HepG2 (cell line): Measurements from ENCODE around the gene IGFALS. TPM values are rescaled to one million over a fixed set of nuclear protein-coding genes. Genes with fewer than 3 reads are reported as not detected.

Experiments
- ARID2 ChIP-seq: sonication (generic); formaldehyde crosslinking; IDR thresholded peaks from 2 replicates; pipeline ENCODE4 v1.8.1; 2022; ENCODE audit warnings: mild to moderate bottlenecking, missing genetic modification reagents, borderline replicate concordance
- ATF3 ChIP-seq: sonication (generic); formaldehyde crosslinking; IDR thresholded peaks from 2 replicates; pipeline ENCODE4 v1.4.0; 2020; ENCODE audit warnings: missing genetic modification reagents
- FOSL1 ChIP-seq: sonication (generic); formaldehyde crosslinking; IDR thresholded peaks from 2 replicates; pipeline ENCODE4 v1.9.0; 2021; ENCODE audit warnings: missing genetic modification reagents, borderline replicate concordance
- GATAD1 ChIP-seq: IDR thresholded peaks from 2 replicates; pipeline ENCODE4 v1.6.1; 2016; ENCODE audit warnings: missing genetic modification reagents, missing compliant biosample characterization
- IKZF4 ChIP-seq: sonication (generic); formaldehyde crosslinking; IDR thresholded peaks from 2 replicates; pipeline ENCODE4 v1.5.1; 2020; ENCODE audit warnings: borderline replicate concordance, mild to moderate bottlenecking, low read depth, missing genetic modification reagents; ENCODE audit errors: not compliant biosample characterization
- KDM4B ChIP-seq: sonication (generic); formaldehyde crosslinking; IDR thresholded peaks from 2 replicates; pipeline ENCODE4 v1.4.0; 2020; ENCODE audit warnings: missing genetic modification reagents
- MAFK ChIP-seq, 2 experiments: IDR thresholded peaks in 1 of 2; conservative IDR thresholded peaks in 1 of 2; 2 replicates each; pipeline ENCODE4 v1.6.1; 2011; ENCODE audit warnings: improper control_type of control experiment in 2 of 2, low read length in 2 of 2
- NFKBIZ ChIP-seq: IDR thresholded peaks from 2 replicates; pipeline ENCODE4 v1.6.1; 2018; ENCODE audit warnings: missing genetic modification reagents, missing compliant biosample characterization
- RFX3 ChIP-seq: IDR thresholded peaks from 2 replicates; pipeline ENCODE4 v1.6.1; 2016; ENCODE audit warnings: missing biosample characterization, missing genetic modification reagents
- SNAPC5 ChIP-seq: sonication (generic); formaldehyde crosslinking; IDR thresholded peaks from 2 replicates; pipeline ENCODE4 v1.8.1; 2023; ENCODE audit warnings: mild to moderate bottlenecking, missing genetic modification reagents, borderline replicate concordance
- SOX13 ChIP-seq, 3 experiments: fragments of 450-650 bp in 1 of 3; sonication (generic) in 1 of 3; formaldehyde crosslinking in 1 of 3; IDR thresholded peaks in 2 of 3; conservative IDR thresholded peaks in 1 of 3; 2 replicates each; pipeline versions ENCODE4 v1.5.0 to v1.6.1; 2016 to 2020; ENCODE audit warnings: antibody characterized with exemption in 1 of 3, mild to moderate bottlenecking in 1 of 3, missing compliant biosample characterization in 1 of 3, missing genetic modification reagents in 1 of 3, moderate library complexity in 1 of 3
- SOX6 ChIP-seq, 2 experiments: fragments of 450-650 bp in 1 of 2; sonication (generic) in 1 of 2; formaldehyde crosslinking in 1 of 2; IDR thresholded peaks; 2 replicates each; pipeline versions ENCODE4 v1.4.0 to v1.6.1; 2017 to 2020; ENCODE audit warnings: antibody characterized with exemption in 1 of 2, mild to moderate bottlenecking in 1 of 2, missing genetic modification reagents in 1 of 2
- SP140L ChIP-seq: sonication (generic); formaldehyde crosslinking; IDR thresholded peaks from 2 replicates; pipeline ENCODE4 v1.4.0; 2020; ENCODE audit warnings: missing genetic modification reagents, borderline replicate concordance
- TEF ChIP-seq: sonication (generic); formaldehyde crosslinking; IDR thresholded peaks from 2 replicates; pipeline ENCODE4 v1.5.0; 2020; ENCODE audit warnings: missing genetic modification reagents
- ZBTB14 ChIP-seq: sonication (generic); formaldehyde crosslinking; IDR thresholded peaks from 2 replicates; pipeline ENCODE4 v1.4.0; 2020; ENCODE audit warnings: missing genetic modification reagents
- ZNF180 ChIP-seq: sonication (generic); formaldehyde crosslinking; IDR thresholded peaks from 2 replicates; pipeline ENCODE4 v1.4.0; 2020; ENCODE audit warnings: low read depth, missing genetic modification reagents, borderline replicate concordance
- ZNF24 ChIP-seq: fragments of 450-650 bp; IDR thresholded peaks from 2 replicates; pipeline ENCODE4 v1.6.1; 2017; ENCODE audit warnings: antibody characterized with exemption, mild to moderate bottlenecking
- ZNF646 ChIP-seq: sonication (generic); formaldehyde crosslinking; IDR thresholded peaks from 2 replicates; pipeline ENCODE4 v1.9.0; 2021; ENCODE audit warnings: mild to moderate bottlenecking, missing genetic modification reagents
- ZNF784 ChIP-seq: sonication (generic); formaldehyde crosslinking; IDR thresholded peaks from 2 replicates; pipeline ENCODE4 v1.5.1; 2020; ENCODE audit warnings: missing genetic modification reagents, mild to moderate bottlenecking, borderline replicate concordance
- polyA plus RNA-seq, 8 experiments: library from polyadenylated mRNA; depleted of rRNA in 3 of 8; stranded (reverse) in 7 of 8; unstranded in 1 of 8; fragments of >200 nt; fragmentation: Illumina TruSeq in 4 of 8; extraction: Trizol in 4 of 8; gene quantifications; 2 replicates each; pipeline versions ENCODE4 v1.2.1 to v1.2.3, GENCODE V29; 2011 to 2016; ENCODE audit warnings: low read depth in 4 of 8, missing spikeins in 1 of 8, mixed read lengths in 1 of 8; ENCODE audit not compliant: insufficient read depth in 1 of 8
- total RNA-seq, 5 experiments: library from RNA; depleted of rRNA; stranded (reverse); fragments of >200 nt; fragmentation: Illumina TruSeq; extraction: Trizol; gene quantifications; 2 replicates each; pipeline ENCODE4 v1.2.3, GENCODE V29; 2016; ENCODE audit warnings: low read depth in 1 of 5

The IGFALS gene
- total and polyA plus RNA-seq, 2 of the 13 experiments (the other 11 are each of a cell fraction or from before 2014, with no cell fraction given), result 0.34 to 2.4 TPM

GRCh38 chr16:1832838-1833454 lies 39.4 kb upstream of the IGFALS start (continued):
- TF ChIP-seq ZNF180 (CRISPR knock-in tag) (no peak), ZNF784 (CRISPR knock-in tag) (no peak), SOX13 (IDR thresholded peaks at IDR 0.05) (no peak), SOX13 (CRISPR knock-in tag; conservative IDR thresholded peaks at IDR 0.05 in 1 of 2, IDR thresholded peaks at IDR 0.05 in 1 of 2) (peak in 1 of 2 experiments; percentile 68; a peak in 2 of 4 replicates), ZNF24 (no peak), ATF3 (CRISPR knock-in tag) (no peak), TEF (CRISPR knock-in tag) (no peak), ZNF646 (CRISPR knock-in tag) (peak; percentile 37; the same call in 1 of the 2 replicates), SNAPC5 (CRISPR knock-in tag) (no peak), IKZF4 (CRISPR knock-in tag) (no peak), ZBTB14 (CRISPR knock-in tag) (no peak), RFX3 (CRISPR knock-in tag) (no peak), SP140L (CRISPR knock-in tag) (no peak), KDM4B (peak; percentile 39; the same call in 1 of the 2 replicates), MAFK (conservative IDR thresholded peaks at IDR 0.05 in 1 of 2, IDR thresholded peaks at IDR 0.05 in 1 of 2; ENCODE audit: low read length in 2 of 2) (no peak), ARID2 (no peak), NFKBIZ (CRISPR knock-in tag) (no peak), GATAD1 (CRISPR knock-in tag) (peak; percentile 55), FOSL1 (CRISPR knock-in tag) (peak; percentile 36; the same call in 1 of the 2 replicates), SOX6 (IDR thresholded peaks at IDR 0.05) (no peak), SOX6 (CRISPR knock-in tag; IDR thresholded peaks at IDR 0.05) (peak; percentile 63)
